ENCODE data around the gene TBL3.

DNA sequence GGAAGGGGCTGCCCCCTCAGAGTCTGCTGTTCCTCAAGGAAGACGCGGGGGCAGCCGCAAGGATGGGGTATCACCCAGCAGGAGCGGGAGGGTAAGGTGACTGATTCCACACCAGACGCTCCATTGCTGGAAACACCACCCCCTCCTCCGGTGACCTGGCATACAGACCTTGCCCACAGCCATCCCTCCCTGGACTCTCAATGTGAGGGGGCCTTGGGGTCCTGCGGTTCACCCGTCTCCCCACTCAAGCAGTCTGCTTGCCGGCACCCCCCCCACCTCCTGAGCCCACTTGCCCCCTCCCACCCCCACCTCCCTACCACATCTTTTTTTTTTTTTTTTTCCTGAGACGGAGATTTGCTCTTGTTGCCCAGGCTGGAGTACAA is 41.5 kb upstream of the TBL3 start:
- TF ChIP-seq TAF1 (IDR thresholded peaks at IDR 0.05; ENCODE audit: low read depth): no peak
- TF ChIP-seq, protein P1, sequence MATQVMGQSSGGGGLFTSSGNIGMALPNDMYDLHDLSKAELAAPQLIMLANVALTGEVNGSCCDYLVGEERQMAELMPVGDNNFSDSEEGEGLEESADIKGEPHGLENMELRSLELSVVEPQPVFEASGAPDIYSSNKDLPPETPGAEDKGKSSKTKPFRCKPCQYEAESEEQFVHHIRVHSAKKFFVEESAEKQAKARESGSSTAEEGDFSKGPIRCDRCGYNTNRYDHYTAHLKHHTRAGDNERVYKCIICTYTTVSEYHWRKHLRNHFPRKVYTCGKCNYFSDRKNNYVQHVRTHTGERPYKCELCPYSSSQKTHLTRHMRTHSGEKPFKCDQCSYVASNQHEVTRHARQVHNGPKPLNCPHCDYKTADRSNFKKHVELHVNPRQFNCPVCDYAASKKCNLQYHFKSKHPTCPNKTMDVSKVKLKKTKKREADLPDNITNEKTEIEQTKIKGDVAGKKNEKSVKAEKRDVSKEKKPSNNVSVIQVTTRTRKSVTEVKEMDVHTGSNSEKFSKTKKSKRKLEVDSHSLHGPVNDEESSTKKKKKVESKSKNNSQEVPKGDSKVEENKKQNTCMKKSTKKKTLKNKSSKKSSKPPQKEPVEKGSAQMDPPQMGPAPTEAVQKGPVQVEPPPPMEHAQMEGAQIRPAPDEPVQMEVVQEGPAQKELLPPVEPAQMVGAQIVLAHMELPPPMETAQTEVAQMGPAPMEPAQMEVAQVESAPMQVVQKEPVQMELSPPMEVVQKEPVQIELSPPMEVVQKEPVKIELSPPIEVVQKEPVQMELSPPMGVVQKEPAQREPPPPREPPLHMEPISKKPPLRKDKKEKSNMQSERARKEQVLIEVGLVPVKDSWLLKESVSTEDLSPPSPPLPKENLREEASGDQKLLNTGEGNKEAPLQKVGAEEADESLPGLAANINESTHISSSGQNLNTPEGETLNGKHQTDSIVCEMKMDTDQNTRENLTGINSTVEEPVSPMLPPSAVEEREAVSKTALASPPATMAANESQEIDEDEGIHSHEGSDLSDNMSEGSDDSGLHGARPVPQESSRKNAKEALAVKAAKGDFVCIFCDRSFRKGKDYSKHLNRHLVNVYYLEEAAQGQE (IDR thresholded peaks at IDR 0.05; ENCODE audit: low read depth): no peak
- TF ChIP-seq RAD21 (IDR thresholded peaks at IDR 0.05; ENCODE audit: low read depth): no peak
- no peak for TF ChIP-seq EP300 (IDR thresholded peaks at IDR 0.05; ENCODE audit: borderline replicate concordance)
- TF ChIP-seq YY1 (IDR thresholded peaks at IDR 0.05; ENCODE audit: low read depth): no peak
- TF ChIP-seq, protein P2, sequence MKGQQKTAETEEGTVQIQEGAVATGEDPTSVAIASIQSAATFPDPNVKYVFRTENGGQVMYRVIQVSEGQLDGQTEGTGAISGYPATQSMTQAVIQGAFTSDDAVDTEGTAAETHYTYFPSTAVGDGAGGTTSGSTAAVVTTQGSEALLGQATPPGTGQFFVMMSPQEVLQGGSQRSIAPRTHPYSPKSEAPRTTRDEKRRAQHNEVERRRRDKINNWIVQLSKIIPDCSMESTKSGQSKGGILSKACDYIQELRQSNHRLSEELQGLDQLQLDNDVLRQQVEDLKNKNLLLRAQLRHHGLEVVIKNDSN (IDR thresholded peaks at IDR 0.05): no peak
- TF ChIP-seq, protein P3, sequence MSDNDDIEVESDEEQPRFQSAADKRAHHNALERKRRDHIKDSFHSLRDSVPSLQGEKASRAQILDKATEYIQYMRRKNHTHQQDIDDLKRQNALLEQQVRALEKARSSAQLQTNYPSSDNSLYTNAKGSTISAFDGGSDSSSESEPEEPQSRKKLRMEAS (IDR thresholded peaks at IDR 0.05): no peak
- no peak for TF ChIP-seq FOXM1 (IDR thresholded peaks at IDR 0.05; ENCODE audit: borderline replicate concordance, low read depth)
- no peak for TF ChIP-seq TEAD4 (IDR thresholded peaks at IDR 0.05)
- TF ChIP-seq EGR1 (IDR thresholded peaks at IDR 0.05): no peak
- TF ChIP-seq CEBPB (IDR thresholded peaks at IDR 0.05): no peak
- TF ChIP-seq ZBTB7A (IDR thresholded peaks at IDR 0.05; ENCODE audit: low read depth): no peak
- TF ChIP-seq TCF12 (IDR thresholded peaks at IDR 0.05; ENCODE audit: low read depth): no peak
